Measurements from ENCODE around the gene ADAM30. TPM values are rescaled to one million over a fixed set of nuclear protein-coding genes. Genes with fewer than 3 reads are reported as not detected.

Gene ADAM30
- total and polyA plus RNA-seq, 11 donors, result not detected

GRCh38 chr1:119915517-119915916 is 19.2 kb upstream of the ADAM30 start:
- TF ChIP-seq CTCF (IDR thresholded peaks at IDR 0.05) (no peak), POLR2A (IDR thresholded peaks at IDR 0.05) (no peak)
- Histone ChIP-seq H3K27ac (no peak overlapping the region), H3K36me3 (peaks cover 0 to 83% (median 64%) of the 10 kb centered on the region in 9 donors), H3K4me3 (no peak overlapping the region), H3K4me1 (no peaks in the 10 kb centered on the region), H3K27me3 (no peaks in the 10 kb centered on the region), H3K9me3 (no peaks in the 10 kb centered on the region)
- intact Hi-C loops (cut with DNase I), result no loop called here
- DNase-seq (no peak), ATAC-seq (peak in 1 of 4 donors; percentile 23)
- WGBS, 4 donors, result 90 to 94% (median 93%) methylated on average over 5 to 6 of the region's 6 CpGs

GRCh38 chr1:119914071-119914470 is 17.8 kb upstream of the ADAM30 start:
- Histone ChIP-seq H3K36me3 (peaks cover 0 to 69% (median 49%) of the 10 kb centered on the region in 9 donors), H3K9me3 (no peaks in the 10 kb centered on the region), H3K4me3 (no peak overlapping the region), H3K4me1 (no peaks in the 10 kb centered on the region), H3K27ac (no peak overlapping the region), H3K27me3 (no peaks in the 10 kb centered on the region)
- WGBS, 4 donors, result 35 to 75% (median 57%) methylated on average over 1 of the region's 1 CpG
- ATAC-seq (no peak), DNase-seq (no peak)
- intact Hi-C loops (cut with DNase I), result no loop called here
- TF ChIP-seq POLR2A (IDR thresholded peaks at IDR 0.05) (no peak), CTCF (IDR thresholded peaks at IDR 0.05) (no peak)

GRCh38 chr1:119912963-119913362 is 16.6 kb upstream of the ADAM30 start:
- Histone ChIP-seq H3K9me3 (no peaks in the 10 kb centered on the region), H3K4me3 (no peak overlapping the region), H3K36me3 (peaks cover 0 to 58% (median 38%) of the 10 kb centered on the region in 9 donors), H3K4me1 (no peaks in the 10 kb centered on the region), H3K27ac (no peak overlapping the region), H3K27me3 (no peaks in the 10 kb centered on the region)
- intact Hi-C loops (cut with DNase I), result loop anchor here in 1 of 10 donors (2.0 kb wide), 1 partner anchor 20 kb away; no protein-coding TSS in a partner anchor
- DNase-seq (no peak), ATAC-seq (no peak)
- TF ChIP-seq POLR2A (IDR thresholded peaks at IDR 0.05) (no peak), CTCF (IDR thresholded peaks at IDR 0.05) (no peak)
- WGBS, 4 donors, result 93 to 98% (median 95%) methylated on average over 3 of the region's 3 CpGs

GRCh38 chr1:119911775-119912174 is 15.5 kb upstream of the ADAM30 start:
- no peaks in the 10 kb centered on the region for H3K9me3 ChIP-seq
- no peak overlapping the region for H3K4me3 ChIP-seq
- TF ChIP-seq CTCF (IDR thresholded peaks at IDR 0.05) (no peak), POLR2A (IDR thresholded peaks at IDR 0.05) (no peak)
- DNase-seq, result no peak
- H3K4me1 ChIP-seq, result no peaks in the 10 kb centered on the region
- no peak overlapping the region for H3K27ac ChIP-seq
- H3K27me3 ChIP-seq, result no peaks in the 10 kb centered on the region
- H3K36me3 ChIP-seq, result peaks cover 0 to 46% (median 26%) of the 10 kb centered on the region in 9 donors
- intact Hi-C loops (cut with DNase I), result loop anchor here in 1 of 10 donors (2.0 kb wide), 1 partner anchor 19 kb away; no protein-coding TSS in a partner anchor
- WGBS, 4 donors, result 93 to 94% (median 94%) methylated on average over 2 of the region's 2 CpGs
- ATAC-seq, result no peak

All from heart left ventricle (tissue), 16 donors.